Inferior parietal cortex (tissue), 1 donor: ENCODE measurements around the gene COX4I2.

Experiments
- DNase-seq: peaks from one replicate; pipeline ENCODE4 v3.0.0-alpha.2; 2016; ENCODE audit errors: extremely low spot score

COX4I2 gene

GRCh38 chr20:31693987-31694661 is 56.4 kb downstream of the COX4I2 start:
- DNase-seq = no peak
